22Rv1 (cell line): ENCODE data around the gene BRD8.

ENCODE experiments used
- ZFX ChIP-seq: fragments of 450-650 bp; IDR thresholded peaks from 2 replicates; pipeline ENCODE4 v1.6.1; 2017; ENCODE audit warnings: antibody characterized with exemption, borderline replicate concordance
- TF ChIP-seq, protein P1 (sequence below): fragments of 450-650 bp; IDR thresholded peaks from 2 replicates; pipeline ENCODE4 v1.5.1; 2017; ENCODE audit warnings: mild to moderate bottlenecking

DNA sequence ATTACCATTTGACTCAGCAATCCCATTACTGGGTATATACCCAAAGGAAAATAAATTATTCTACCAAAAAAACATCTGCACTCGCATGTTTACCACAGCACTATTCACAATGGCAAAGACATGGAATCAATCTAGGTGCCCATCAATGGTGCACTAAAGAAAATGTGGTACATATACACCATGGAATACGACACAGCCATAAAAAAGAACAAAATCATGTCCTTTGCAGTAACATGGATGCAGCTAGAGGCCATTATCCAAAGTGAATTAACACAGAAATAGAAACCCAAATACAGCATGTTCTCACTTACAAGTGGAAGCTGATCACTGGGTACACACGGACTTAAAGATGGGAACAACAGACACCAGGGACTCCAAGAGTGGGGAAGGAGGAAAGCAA lies 32.6 kb upstream of the BRD8 start:
- TF ChIP-seq, protein P1, sequence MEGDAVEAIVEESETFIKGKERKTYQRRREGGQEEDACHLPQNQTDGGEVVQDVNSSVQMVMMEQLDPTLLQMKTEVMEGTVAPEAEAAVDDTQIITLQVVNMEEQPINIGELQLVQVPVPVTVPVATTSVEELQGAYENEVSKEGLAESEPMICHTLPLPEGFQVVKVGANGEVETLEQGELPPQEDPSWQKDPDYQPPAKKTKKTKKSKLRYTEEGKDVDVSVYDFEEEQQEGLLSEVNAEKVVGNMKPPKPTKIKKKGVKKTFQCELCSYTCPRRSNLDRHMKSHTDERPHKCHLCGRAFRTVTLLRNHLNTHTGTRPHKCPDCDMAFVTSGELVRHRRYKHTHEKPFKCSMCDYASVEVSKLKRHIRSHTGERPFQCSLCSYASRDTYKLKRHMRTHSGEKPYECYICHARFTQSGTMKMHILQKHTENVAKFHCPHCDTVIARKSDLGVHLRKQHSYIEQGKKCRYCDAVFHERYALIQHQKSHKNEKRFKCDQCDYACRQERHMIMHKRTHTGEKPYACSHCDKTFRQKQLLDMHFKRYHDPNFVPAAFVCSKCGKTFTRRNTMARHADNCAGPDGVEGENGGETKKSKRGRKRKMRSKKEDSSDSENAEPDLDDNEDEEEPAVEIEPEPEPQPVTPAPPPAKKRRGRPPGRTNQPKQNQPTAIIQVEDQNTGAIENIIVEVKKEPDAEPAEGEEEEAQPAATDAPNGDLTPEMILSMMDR, result no peak
- no peak for TF ChIP-seq ZFX
